Measurements from ENCODE around the gene PRKCA.

GRCh38 chr17:66860204-66860603 is 557.8 kb downstream of the PRKCA start:
- TF ChIP-seq GABPA (IDR thresholded peaks at IDR 0.05; ENCODE audit: low read depth) (no peak), CTCF (IDR thresholded peaks at IDR 0.05; ENCODE audit: insufficient read depth, low read length) (no peak), POLR2AphosphoS5 (IDR thresholded peaks at IDR 0.05; ENCODE audit: low read depth) (no peak), REST (IDR thresholded peaks at IDR 0.05; ENCODE audit: insufficient replicate concordance, low read depth) (no peak)

Measured in HL-60 (cell line).